IMR-90 (cell line): Measurements from ENCODE around the gene C6orf118. TPM values are rescaled to one million over a fixed set of nuclear protein-coding genes. Genes with fewer than 3 reads are reported as not detected.

Experiments used
- ATAC-seq: fragments of 200-7000 bp; cut with Tn5 transposase; 2 replicates; pipeline ENCODE4 v1.9.1; 2020; ENCODE audit warnings: low read depth, mild to moderate bottlenecking, moderate library complexity
- BruUV-seq: library from RNA; stranded (reverse); fragments of 400-500 nt; replicated peaks from 2 replicates; lab custom pipeline; 2021; lab: Mats Ljungman, UMichigan
- CTCF ChIA-PET: fragments of 300-600 bp; formaldehyde crosslinking; extraction: SDS; loops from one replicate; lab custom pipeline; 2021; ENCODE audit warnings: antibody characterized with exemption; lab: Yijun Ruan, JAX
- POLR2A ChIA-PET: fragments of 300-600 bp; sonication (Branson Sonifier 250); formaldehyde crosslinking; loops from one replicate; lab custom pipeline; 2022; ENCODE audit warnings: antibody characterized with exemption; ENCODE audit not compliant: unreplicated experiment; lab: Charles Lee
- DNase-seq: peaks from one replicate; pipeline ENCODE4 v3.0.0; 2013
- H2AFZ ChIP-seq: replicated peaks from 2 replicates; pipeline ENCODE3; 2013; ENCODE audit warnings: low read length, mild to moderate bottlenecking; ENCODE audit not compliant: poor library complexity
- H2AK5ac ChIP-seq: 2 replicates; pipeline ENCODE4 v1.6.1; 2013; ENCODE audit warnings: low read depth, low read length, inconsistent platforms
- H2AK9ac ChIP-seq: replicated peaks from 2 replicates; pipeline ENCODE3; 2013; ENCODE audit warnings: mild to moderate bottlenecking, low read depth, low read length, moderate library complexity; ENCODE audit not compliant: poor library complexity
- H2BK120ac ChIP-seq: 2 replicates; pipeline ENCODE4 v1.6.1; 2013; ENCODE audit warnings: low read depth, low read length, inconsistent platforms
- H2BK15ac ChIP-seq: 3 replicates; pipeline ENCODE4 v1.6.1; 2013; ENCODE audit warnings: low read depth, low read length, inconsistent platforms
- H2BK20ac ChIP-seq: 2 replicates; pipeline ENCODE4 v1.6.1; 2013; ENCODE audit warnings: low read depth, mild to moderate bottlenecking, inconsistent platforms, low read length, moderate library complexity
- H2BK5ac ChIP-seq: 2 replicates; pipeline ENCODE4 v1.6.1; 2013; ENCODE audit warnings: mild to moderate bottlenecking, low read depth, low read length, inconsistent platforms; ENCODE audit not compliant: poor library complexity, severe bottlenecking
- H3K14ac ChIP-seq: replicated peaks from 2 replicates; pipeline ENCODE4 v1.6.1; 2013; ENCODE audit warnings: low read depth, low read length, inconsistent platforms
- H3K18ac ChIP-seq: 2 replicates; pipeline ENCODE4 v1.6.1; 2013; ENCODE audit warnings: low read depth, low read length, control low read depth
- H3K23ac ChIP-seq: 2 replicates; pipeline ENCODE4 v1.6.1; 2013; ENCODE audit warnings: low read depth, low read length, inconsistent platforms
- H3K27ac ChIP-seq: 2 replicates; pipeline ENCODE4 v1.5.1; 2013; ENCODE audit warnings: mild to moderate bottlenecking, control low read depth, low read length; ENCODE audit not compliant: insufficient read depth
- H3K27me3 ChIP-seq: 2 replicates; pipeline ENCODE4 v1.6.1; 2013; ENCODE audit warnings: low read length; ENCODE audit not compliant: control insufficient read depth, insufficient read depth
- H3K36me3 ChIP-seq: 2 replicates; pipeline ENCODE4 v1.6.1; 2013; ENCODE audit warnings: low read length, mixed read lengths; ENCODE audit not compliant: control insufficient read depth, insufficient read depth
- H3K4ac ChIP-seq: 2 replicates; pipeline ENCODE4 v1.6.1; 2013; ENCODE audit warnings: low read depth, low read length, inconsistent platforms
- H3K4me1 ChIP-seq: 2 replicates; pipeline ENCODE4 v1.6.1; 2013; ENCODE audit warnings: low read length, mixed read lengths; ENCODE audit not compliant: control insufficient read depth, insufficient read depth
- H3K4me2 ChIP-seq: 2 replicates; pipeline ENCODE4 v1.6.1; 2013; ENCODE audit warnings: low read depth, mild to moderate bottlenecking, control low read depth, low read length, moderate library complexity
- H3K4me3 ChIP-seq: 2 replicates; pipeline ENCODE4 v1.5.1; 2013; ENCODE audit warnings: low read depth, mild to moderate bottlenecking, control low read depth, low read length, moderate library complexity; ENCODE audit not compliant: insufficient read depth
- H3K56ac ChIP-seq: 2 replicates; pipeline ENCODE4 v1.6.1; 2013; ENCODE audit warnings: low read length, inconsistent platforms; ENCODE audit not compliant: insufficient read depth; ENCODE audit errors: extremely low read depth
- H3K79me1 ChIP-seq, 2 experiments: 2 replicates each; pipeline ENCODE4 v1.6.1; 2013; ENCODE audit warnings: low read length in 2 of 2, inconsistent platforms in 1 of 2, low read depth in 1 of 2
- H3K9ac ChIP-seq: 2 replicates; pipeline ENCODE4 v1.6.1; 2013; ENCODE audit warnings: low read depth, low read length, control low read depth
- H3K9me1 ChIP-seq: 2 replicates; pipeline ENCODE4 v1.6.1; 2013; ENCODE audit warnings: low read length, inconsistent platforms; ENCODE audit not compliant: insufficient read depth
- H3K9me3 ChIP-seq: 2 replicates; pipeline ENCODE4 v1.6.1; 2013; ENCODE audit warnings: low read length; ENCODE audit not compliant: control insufficient read depth, insufficient read depth
- H4K20me1 ChIP-seq: 2 replicates; pipeline ENCODE4 v1.6.1; 2013; ENCODE audit warnings: low read length, inconsistent platforms; ENCODE audit not compliant: insufficient read depth
- H4K5ac ChIP-seq: 2 replicates; pipeline ENCODE4 v1.6.1; 2013; ENCODE audit warnings: mild to moderate bottlenecking, low read depth, low read length, control low read depth
- H4K8ac ChIP-seq, 2 experiments: 2 replicates each; pipeline ENCODE4 v1.6.1; 2013; ENCODE audit warnings: low read depth in 2 of 2, low read length in 2 of 2, control low read depth in 1 of 2, inconsistent platforms in 1 of 2
- H4K91ac ChIP-seq: 2 replicates; pipeline ENCODE4 v1.6.1; 2013; ENCODE audit warnings: low read depth, low read length, inconsistent platforms; ENCODE audit not compliant: insufficient read depth
- CHD1 ChIP-seq: IDR thresholded peaks from 2 replicates; pipeline ENCODE4 v1.6.1; 2012; ENCODE audit warnings: low read depth, low read length, improper control_type of control experiment
- ELK1 ChIP-seq: fragments of 150-350 bp; IDR thresholded peaks from 2 replicates; pipeline ENCODE4 v1.6.1; 2016; ENCODE audit warnings: low read depth, mild to moderate bottlenecking, low read length, moderate library complexity, borderline replicate concordance
- MAZ ChIP-seq: IDR thresholded peaks from 2 replicates; pipeline ENCODE4 v1.6.1; 2012; ENCODE audit warnings: low read depth, mild to moderate bottlenecking, low read length, improper control_type of control experiment, moderate library complexity, borderline replicate concordance
- MXI1 ChIP-seq: IDR thresholded peaks from 2 replicates; pipeline ENCODE4 v1.6.1; 2012; ENCODE audit warnings: low read depth, mild to moderate bottlenecking, low read length, moderate library complexity, borderline replicate concordance
- NFE2L2 ChIP-seq: fragments of 150-350 bp; IDR thresholded peaks from 2 replicates; pipeline ENCODE4 v1.6.1; 2016; ENCODE audit warnings: low read depth, mild to moderate bottlenecking, low read length
- RAD21 ChIP-seq: IDR thresholded peaks from 2 replicates; pipeline ENCODE4 v1.6.1; 2012; ENCODE audit warnings: low read length, improper control_type of control experiment
- RFX5 ChIP-seq: IDR thresholded peaks from 2 replicates; pipeline ENCODE4 v1.8.0; 2012; ENCODE audit warnings: low read depth, mild to moderate bottlenecking, low read length, moderate library complexity
- WGBS, 2 experiments: methylation state at CpG; one replicate each; pipeline versions ENCODE4 v1.1.5 to v1.1.7; 2013; ENCODE audit warnings: missing lambda C conversion rate in 2 of 2; ENCODE audit not compliant: insufficient read length in 1 of 2; ENCODE audit errors: extremely low coverage in 2 of 2; 5-methylcytosine and 5-hydroxymethylcytosine counted together
- dilution Hi-C: fragments of 300-500 bp; cut with HindIII; formaldehyde crosslinking; loops from one replicate; pipeline ENCODE4 v1.14.3; 2018; ENCODE audit warnings: low sequenced_read_pairs; ENCODE audit not compliant: unreplicated experiment
- in situ Hi-C: fragments of 300-500 bp; cut with MboI; formaldehyde crosslinking; loops from 3 replicates; pipeline ENCODE4 v1.14.3; 2019; ENCODE audit warnings: low sequenced_read_pairs, inconsistent platforms, mixed read lengths
- intact Hi-C: fragments of 100-400 bp; cut with micrococcal nuclease; formaldehyde crosslinking; loops from 2 replicates; pipeline ENCODE4 v1.10.0; 2022
- polyA plus RNA-seq, 3 experiments: library from polyadenylated mRNA; depleted of rRNA; stranded (reverse); fragments of >200 nt; gene quantifications; 2 replicates each; pipeline ENCODE4 v1.2.3, GENCODE V29; 2012; ENCODE audit warnings: low replicate concordance in 1 of 3
- total RNA-seq: library from RNA; depleted of rRNA; stranded (reverse); fragments of >200 nt; gene quantifications from 2 replicates; pipeline ENCODE4 v1.2.3, GENCODE V29; 2012

The C6orf118 gene
- total and polyA plus RNA-seq, 2 of the 4 experiments (the other 2 are of a cell fraction): not detected

GRCh38 chr6:165245701-165246100 lies 63.7 kb downstream of the C6orf118 start:
- Histone ChIP-seq H3K36me3 (no peaks in the 10 kb centered on the region), H3K27me3 (no peaks in the 10 kb centered on the region), H3K27ac (no peak overlapping the region), H4K8ac (no peak overlapping the region), H2BK120ac (no peak overlapping the region), H3K14ac (no peak overlapping the region), H3K4me1 (no peaks in the 10 kb centered on the region), H3K79me1 (no peaks in the 10 kb centered on the region), H2AK9ac (no peak overlapping the region), H3K9me1 (no peaks in the 10 kb centered on the region), H2BK5ac (no peak overlapping the region), H2BK15ac (no peak overlapping the region), H3K56ac (no peak overlapping the region), H2AK5ac (no peak overlapping the region), H2BK20ac (no peak overlapping the region), H3K4ac (no peak overlapping the region), H3K18ac (no peak overlapping the region), H3K4me2 (no peak overlapping the region), H4K5ac (no peak overlapping the region), H4K20me1 (no peaks in the 10 kb centered on the region), H2AFZ (no peak overlapping the region), H3K4me3 (no peak overlapping the region), H3K23ac (no peak overlapping the region), H3K9ac (no peak overlapping the region), H3K9me3 (peaks cover 9% of the 10 kb centered on the region), H4K91ac (no peak overlapping the region)
- DNase-seq (no peak), ATAC-seq (no peak; the same call in none of the 2 replicates)
- intact Hi-C loops: loop anchor here (10.0 kb wide), 1 partner anchor 1831 kb away; the partner anchor contains the start of gene QKI
- 20% methylated on average over 1 of the region's 2 CpGs; no CpG with 5 or more reads in 1 of the 2 experiments for WGBS, 2 experiments
- no TSS peak for BruUV-seq
- ChIA-PET POLR2A (no interaction called here), CTCF (no interaction called here)
- in situ Hi-C loops: no loop called here
- TF ChIP-seq RAD21 (no peak), CHD1 (no peak), RFX5 (no peak), NFE2L2 (no peak), MXI1 (no peak), ELK1 (no peak), MAZ (no peak)
- dilution Hi-C loops: no loop called here
